Measurements from ENCODE around the gene ETNK1.
"Not testable (repeated sequence)": the region's sequence is repeated elsewhere in the genome, so short reads cannot be mapped to it uniquely, and the experiment has no call there.

The ETNK1 gene

GRCh38 chr12:22610131-22610530, 14.8 kb upstream of the ETNK1 start:
- Histone ChIP-seq H3K4me3 (ENCODE audit: low read length) (no peak overlapping the region), H3K36me3 (replicated peaks; ENCODE audit: low read depth, low read length) (no peaks in the 10 kb centered on the region), H3K9ac (ENCODE audit: low read length) (no peak overlapping the region), H3K4me1 (ENCODE audit: low read length) (no peaks in the 10 kb centered on the region), H4K20me1 (ENCODE audit: insufficient read depth, low read length) (no peaks in the 10 kb centered on the region), H3K9me3 (ENCODE audit: insufficient read depth, low read length) (no peaks in the 10 kb centered on the region), H3K27ac (ENCODE audit: low read length) (no peak overlapping the region), H3K4me2 (ENCODE audit: low read length) (no peak overlapping the region), H3K27me3 (ENCODE audit: low read depth, low read length) (no peaks in the 10 kb centered on the region), H2AFZ (ENCODE audit: low read depth, low read length) (no peak overlapping the region), H3K79me2 (ENCODE audit: low read length) (no peaks in the 10 kb centered on the region)
- no peak for TF ChIP-seq EZH2phosphoT487 (IDR thresholded peaks at IDR 0.05; ENCODE audit: low read depth)
- TF ChIP-seq CTCF (IDR thresholded peaks at IDR 0.05; ENCODE audit: low read depth, low read length) = no peak

- H3K36me3 ChIP-seq (replicated peaks; ENCODE audit: low read depth, low read length) = not testable (repeated sequence)
Measured at GRCh38 chr12:22612822-22613221, 12.1 kb upstream of the ETNK1 start.

GRCh38 chr12:22615963-22616501, 8.9 kb upstream of the ETNK1 start:
- no peak overlapping the region for H3K4me3 ChIP-seq (ENCODE audit: low read length)
- H2AFZ ChIP-seq (ENCODE audit: low read depth, low read length) = no peak overlapping the region
- no peaks in the 10 kb centered on the region for H3K36me3 ChIP-seq (replicated peaks; ENCODE audit: low read depth, low read length)
- H3K9me3 ChIP-seq (ENCODE audit: insufficient read depth, low read length) = peaks cover 6% of the 10 kb centered on the region
- H4K20me1 ChIP-seq (ENCODE audit: insufficient read depth, low read length) = no peaks in the 10 kb centered on the region
- no peak for TF ChIP-seq CTCF (IDR thresholded peaks at IDR 0.05; ENCODE audit: low read depth, low read length)
- TF ChIP-seq EZH2phosphoT487 (IDR thresholded peaks at IDR 0.05; ENCODE audit: low read depth) = no peak
- H3K27me3 ChIP-seq (ENCODE audit: low read depth, low read length) = no peaks in the 10 kb centered on the region
- no peak overlapping the region for H3K4me2 ChIP-seq (ENCODE audit: low read length)
- H3K27ac ChIP-seq (ENCODE audit: low read length) = no peak overlapping the region
- H3K4me1 ChIP-seq (ENCODE audit: low read length) = no peaks in the 10 kb centered on the region
- H3K79me2 ChIP-seq (ENCODE audit: low read length) = no peaks in the 10 kb centered on the region
- H3K9ac ChIP-seq (ENCODE audit: low read length) = no peak overlapping the region

More at GRCh38 chr12:22612822-22613221, 12.1 kb upstream of the ETNK1 start:
- H2AFZ ChIP-seq (ENCODE audit: low read depth, low read length); H3K4me2 ChIP-seq (ENCODE audit: low read length); H3K9ac ChIP-seq (ENCODE audit: low read length); H4K20me1 ChIP-seq (ENCODE audit: insufficient read depth, low read length); H3K79me2 ChIP-seq (ENCODE audit: low read length); H3K4me1 ChIP-seq (ENCODE audit: low read length); H3K4me3 ChIP-seq (ENCODE audit: low read length); H3K27me3 ChIP-seq (ENCODE audit: low read depth, low read length); H3K9me3 ChIP-seq (ENCODE audit: insufficient read depth, low read length); H3K27ac ChIP-seq (ENCODE audit: low read length): not testable (repeated sequence)

- H3K79me2 ChIP-seq (ENCODE audit: low read length) = no peaks in the 10 kb centered on the region
- no peak overlapping the region for H3K27ac ChIP-seq (ENCODE audit: low read length)
- H3K4me1 ChIP-seq (ENCODE audit: low read length) = no peaks in the 10 kb centered on the region
- TF ChIP-seq EZH2phosphoT487 (IDR thresholded peaks at IDR 0.05; ENCODE audit: low read depth) = no peak
- TF ChIP-seq CTCF (IDR thresholded peaks at IDR 0.05; ENCODE audit: low read depth, low read length) = no peak
- no peak overlapping the region for H2AFZ ChIP-seq (ENCODE audit: low read depth, low read length)
- no peaks in the 10 kb centered on the region for H3K27me3 ChIP-seq (ENCODE audit: low read depth, low read length)
- H3K36me3 ChIP-seq (replicated peaks; ENCODE audit: low read depth, low read length) = no peaks in the 10 kb centered on the region
- no peak overlapping the region for H3K4me3 ChIP-seq (ENCODE audit: low read length)
- peaks cover 6% of the 10 kb centered on the region for H3K9me3 ChIP-seq (ENCODE audit: insufficient read depth, low read length)
- H4K20me1 ChIP-seq (ENCODE audit: insufficient read depth, low read length) = no peaks in the 10 kb centered on the region
- no peak overlapping the region for H3K4me2 ChIP-seq (ENCODE audit: low read length)
- H3K9ac ChIP-seq (ENCODE audit: low read length) = no peak overlapping the region
Measured at GRCh38 chr12:22617630-22618029, 7.3 kb upstream of the ETNK1 start.

DNA sequence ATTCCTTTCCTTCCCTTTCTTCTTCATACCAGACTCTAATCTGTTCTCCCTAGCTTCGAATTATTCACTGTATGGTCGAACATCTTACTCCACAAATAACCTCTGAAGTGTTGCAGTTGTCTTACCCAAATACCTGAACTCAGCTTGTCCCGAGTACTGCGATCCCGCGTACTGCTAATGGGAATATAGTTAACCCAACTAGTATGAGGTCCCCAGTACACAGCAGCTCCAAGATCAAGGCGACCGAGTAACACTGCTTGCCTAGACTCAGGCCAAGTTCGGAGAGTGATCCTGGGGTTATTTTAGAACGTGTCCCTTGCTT, 462 bp upstream of the ETNK1 start:
- Histone ChIP-seq H4K20me1 (ENCODE audit: insufficient read depth, low read length) (peaks cover 30% of the 10 kb centered on the region), H3K27ac (ENCODE audit: low read length) (peak overlapping the region; percentile 67; the same call in 1 of the 2 replicates), H3K4me3 (ENCODE audit: low read length) (peak overlapping the region; percentile 82), H3K36me3 (replicated peaks; ENCODE audit: low read depth, low read length) (peaks cover 3% of the 10 kb centered on the region), H3K9ac (ENCODE audit: low read length) (peak overlapping the region; percentile 91), H3K79me2 (ENCODE audit: low read length) (peaks cover 51% of the 10 kb centered on the region), H3K27me3 (ENCODE audit: low read depth, low read length) (no peaks in the 10 kb centered on the region), H3K4me1 (ENCODE audit: low read length) (peaks cover 23% of the 10 kb centered on the region), H3K9me3 (ENCODE audit: insufficient read depth, low read length) (no peaks in the 10 kb centered on the region), H3K4me2 (ENCODE audit: low read length) (peak overlapping the region; percentile 84), H2AFZ (ENCODE audit: low read depth, low read length) (peak overlapping the region; percentile 99)
- TF ChIP-seq CTCF (IDR thresholded peaks at IDR 0.05; ENCODE audit: low read depth, low read length) (no peak), EZH2phosphoT487 (IDR thresholded peaks at IDR 0.05; ENCODE audit: low read depth) (no peak)

Measured in OCI-LY3 (cell line).